HG03103 (cell line): Measurements from ENCODE around the gene SDK1.

Experiments used
- ATAC-seq: cut with Tn5 transposase; IDR thresholded peaks from one replicate; pipeline ENCODE4 v1.9.1; 2021; ENCODE audit warnings: low read depth; ENCODE audit not compliant: unreplicated experiment

Gene SDK1

GRCh38 chr7:3895341-3896116, 594.5 kb downstream of the SDK1 start:
- ATAC-seq, result no peak

GRCh38 chr7:3896169-3896765, 595.2 kb downstream of the SDK1 start:
- ATAC-seq, result no peak

GRCh38 chr7:3897430-3898372, 596.6 kb downstream of the SDK1 start:
- ATAC-seq, result no peak

- ATAC-seq, result no peak
Measured at GRCh38 chr7:3899559-3899991, 598.5 kb downstream of the SDK1 start.

GRCh38 chr7:3908153-3908552, 607.1 kb downstream of the SDK1 start:
- no peak for ATAC-seq

- ATAC-seq, result no peak
Measured at GRCh38 chr7:3909128-3909527, 608.1 kb downstream of the SDK1 start.

- no peak for ATAC-seq
Measured at GRCh38 chr7:3910054-3910453, 609.0 kb downstream of the SDK1 start.

- no peak for ATAC-seq
Measured at GRCh38 chr7:3911685-3912084, 610.6 kb downstream of the SDK1 start.

GRCh38 chr7:3912291-3912690, 611.2 kb downstream of the SDK1 start:
- ATAC-seq, result no peak

GRCh38 chr7:3914051-3914775, 613.2 kb downstream of the SDK1 start:
- ATAC-seq, result no peak

- ATAC-seq, result no peak
Measured at GRCh38 chr7:3915337-3915878, 614.4 kb downstream of the SDK1 start.

- ATAC-seq, result no peak
Measured at GRCh38 chr7:3916146-3916545, 615.1 kb downstream of the SDK1 start.

GRCh38 chr7:3917436-3917835, 616.4 kb downstream of the SDK1 start:
- no peak for ATAC-seq

- ATAC-seq, result no peak
Measured at GRCh38 chr7:3918576-3918975, 617.5 kb downstream of the SDK1 start.

- ATAC-seq, result no peak
Measured at GRCh38 chr7:3922175-3922635, 621.2 kb downstream of the SDK1 start.

GRCh38 chr7:3923307-3923918, 622.4 kb downstream of the SDK1 start:
- no peak for ATAC-seq

- no peak for ATAC-seq
Measured at GRCh38 chr7:3924277-3924676, 623.2 kb downstream of the SDK1 start.

- no peak for ATAC-seq
Measured at GRCh38 chr7:3927446-3928110, 626.5 kb downstream of the SDK1 start.
